H4 (cell line): ENCODE results near the gene DUSP2. TPM values are rescaled to one million over a fixed set of nuclear protein-coding genes. Genes with fewer than 3 reads are reported as not detected.

ENCODE experiments used
- DNase-seq: peaks from one replicate; pipeline ENCODE4 v3.0.0-alpha.2; 2015; ENCODE audit warnings: low spot score
- total RNA-seq: library from RNA; depleted of rRNA; stranded (reverse); fragments of >200 nt; shearing (Covaris generic); gene quantifications from 2 replicates; pipeline ENCODE4 v1.2.3, GENCODE V29; 2014

The DUSP2 gene
- total RNA-seq, 1 experiment from 2014 or later = 17.7 TPM

- no peak for DNase-seq
Measured at GRCh38 chr2:96131813-96132745, 13.2 kb downstream of the DUSP2 start.

DNA sequence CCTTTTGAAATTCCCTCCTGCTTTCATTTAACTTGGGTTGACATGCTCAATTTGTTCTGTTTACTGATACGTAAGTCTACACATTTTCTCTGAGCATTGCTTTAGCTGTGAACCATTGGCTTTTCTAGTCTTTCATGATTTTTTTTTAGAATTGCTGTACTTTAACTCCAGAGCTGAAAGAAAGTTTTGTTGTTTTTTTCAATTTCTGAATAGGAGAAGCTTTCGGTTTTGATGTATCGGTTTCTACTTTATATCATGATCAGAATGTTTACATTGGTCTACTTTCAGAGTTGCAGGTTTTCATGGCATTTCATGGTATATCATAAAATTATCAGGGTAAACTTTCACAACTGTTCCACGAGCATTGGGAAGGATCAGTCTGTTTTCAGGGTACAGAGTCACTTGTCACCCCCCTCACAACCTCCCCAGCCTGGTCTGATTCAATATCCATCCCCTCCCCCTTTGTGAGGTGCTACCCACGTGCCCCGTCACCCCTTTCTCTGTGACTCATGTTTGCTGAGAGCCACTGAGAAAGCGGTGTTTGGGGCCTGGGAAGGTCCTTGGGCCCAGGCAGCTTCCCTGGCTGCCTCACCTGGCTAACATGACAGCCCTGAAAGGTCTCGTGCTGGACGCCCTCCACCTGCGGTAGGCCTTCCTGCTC, 14.0 kb downstream of the DUSP2 start:
- no peak for DNase-seq

DNA sequence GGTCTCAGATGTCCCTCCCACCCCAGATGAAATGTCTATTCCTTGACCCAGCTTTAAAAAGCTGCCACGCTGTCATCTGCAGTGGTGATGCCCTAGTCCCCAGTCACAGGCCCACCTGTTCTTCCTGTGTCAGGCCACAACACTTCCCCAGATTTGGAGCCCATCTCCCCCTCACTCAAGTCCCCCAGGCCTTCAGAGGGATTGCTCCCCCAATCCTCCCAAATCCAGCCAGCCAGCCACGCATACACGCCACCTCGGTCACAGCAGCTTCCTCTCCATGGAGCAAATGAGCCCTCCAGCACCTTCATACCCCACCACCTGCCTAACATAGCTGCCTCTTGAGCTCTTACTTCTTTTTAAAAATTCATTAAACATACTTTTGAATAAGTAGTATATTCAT, 14.8 kb downstream of the DUSP2 start:
- no peak for DNase-seq

DNA sequence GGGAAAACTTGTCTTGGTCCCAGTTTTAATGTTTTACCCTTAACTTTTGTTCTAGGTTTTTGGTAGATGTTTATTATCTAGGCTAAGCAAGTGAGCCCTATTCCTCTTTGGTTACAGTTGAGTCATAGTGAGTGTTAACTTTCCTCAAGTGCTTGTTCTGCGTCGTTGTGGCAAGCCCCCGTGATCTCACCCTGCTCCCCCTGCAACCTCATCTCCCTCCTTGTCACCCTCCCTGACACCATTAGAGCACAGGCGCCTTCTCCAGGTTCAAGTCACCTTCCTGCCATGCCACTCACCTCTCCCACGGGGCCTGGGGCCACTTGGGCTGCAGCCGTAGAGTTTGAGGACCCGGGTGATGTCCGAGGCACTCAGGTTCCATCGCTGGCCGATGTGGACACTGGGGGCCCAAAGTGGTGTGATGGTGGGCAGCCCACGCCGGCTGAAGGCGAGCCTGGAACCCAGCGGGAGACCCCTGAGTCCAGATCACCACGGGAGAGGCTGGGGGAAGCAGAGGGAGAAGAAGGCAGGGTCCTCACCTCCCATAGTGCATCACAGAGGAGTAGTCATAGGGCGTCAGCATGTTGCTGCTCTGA, 15.6 kb downstream of the DUSP2 start:
- no peak for DNase-seq

GRCh38 chr2:96128456-96128855, 16.8 kb downstream of the DUSP2 start:
- DNase-seq = no peak

DNA sequence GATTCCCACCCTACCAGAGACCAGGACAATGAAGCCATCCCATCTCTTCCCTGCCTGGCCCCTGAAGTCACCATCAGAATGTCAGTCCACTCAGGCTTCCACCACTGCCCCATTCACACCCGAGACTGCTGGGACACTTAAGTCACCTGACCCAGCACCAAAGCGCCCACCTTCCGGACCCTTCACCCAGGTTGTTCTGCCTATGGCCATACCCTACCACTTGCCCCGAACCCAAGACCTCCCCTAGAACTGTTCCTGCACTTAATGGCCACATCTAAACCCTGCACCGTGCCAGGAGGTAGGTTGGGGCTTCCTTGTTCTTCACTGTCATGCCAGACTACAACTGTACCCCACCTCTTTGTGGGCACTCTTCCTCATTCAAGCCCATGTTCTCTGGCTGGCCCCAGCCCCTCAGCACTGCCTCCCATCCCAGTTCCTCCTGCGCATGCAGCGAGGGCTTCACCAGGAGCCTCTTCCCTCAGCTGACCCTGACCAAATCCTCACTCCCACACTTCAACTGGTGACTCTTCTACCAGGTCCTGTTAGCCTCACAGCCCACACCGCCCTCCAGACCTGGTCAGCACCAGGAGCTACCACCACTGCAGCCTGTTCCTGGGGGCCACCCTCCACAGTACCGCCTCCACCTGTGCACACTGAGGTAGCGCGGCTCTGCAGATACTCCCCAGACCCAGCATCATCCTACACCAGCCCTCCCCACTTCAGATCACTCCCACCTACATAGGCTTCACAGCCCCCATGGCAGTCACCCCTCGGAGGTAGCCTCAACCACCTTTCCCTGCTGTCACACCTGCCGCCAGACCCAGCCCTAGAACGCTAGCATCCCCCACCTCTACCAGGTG, 20.6 kb downstream of the DUSP2 start:
- DNase-seq = no peak

- DNase-seq = no peak
Measured at GRCh38 chr2:96123936-96124335, 21.3 kb downstream of the DUSP2 start.

DNA sequence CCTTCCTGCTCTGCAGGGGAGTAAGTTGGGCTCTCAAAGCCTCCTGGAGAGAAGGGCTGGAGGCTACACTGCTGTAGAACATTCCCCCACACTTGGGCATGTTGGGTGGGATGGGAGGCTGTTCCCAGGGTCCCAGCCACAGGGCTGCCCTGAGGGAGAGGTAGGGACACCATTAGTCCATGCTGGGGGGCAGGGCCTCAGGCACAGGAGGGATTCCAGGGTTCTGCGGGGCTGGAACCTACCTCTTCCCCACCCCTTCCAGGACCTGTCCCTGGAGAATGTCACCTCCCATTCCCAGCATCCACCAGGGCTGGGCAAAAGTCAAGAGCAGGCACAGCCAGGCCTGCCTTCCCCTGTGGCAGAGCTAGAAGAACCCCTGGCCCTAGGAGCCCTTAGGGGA, 21.9 kb downstream of the DUSP2 start:
- DNase-seq = no peak

DNA sequence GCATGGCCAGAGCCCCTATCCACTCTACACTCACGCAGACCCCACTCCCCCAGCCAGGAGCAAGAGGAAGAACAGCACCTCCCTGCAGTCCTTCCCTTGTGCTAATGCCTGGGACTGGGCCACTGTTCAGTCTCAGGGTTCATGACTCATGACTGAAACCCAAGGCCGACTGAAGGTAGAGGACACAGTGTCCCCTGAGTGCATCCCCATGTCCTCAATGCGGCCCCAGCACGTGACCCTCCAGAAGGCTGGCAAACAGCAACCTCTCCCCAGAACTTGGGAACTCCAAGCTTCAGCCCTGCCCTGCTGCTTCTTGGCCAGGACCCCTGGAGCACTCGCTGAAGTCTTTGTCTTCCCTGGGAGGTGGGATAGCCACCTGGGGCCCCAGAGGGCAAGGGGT, 22.8 kb downstream of the DUSP2 start:
- DNase-seq = no peak

GRCh38 chr2:96121414-96121813, 23.8 kb downstream of the DUSP2 start:
- DNase-seq = no peak

- no peak for DNase-seq
Measured at GRCh38 chr2:96120991-96121390, 24.2 kb downstream of the DUSP2 start.

GRCh38 chr2:96120091-96120720, 25.0 kb downstream of the DUSP2 start:
- DNase-seq = no peak

DNA sequence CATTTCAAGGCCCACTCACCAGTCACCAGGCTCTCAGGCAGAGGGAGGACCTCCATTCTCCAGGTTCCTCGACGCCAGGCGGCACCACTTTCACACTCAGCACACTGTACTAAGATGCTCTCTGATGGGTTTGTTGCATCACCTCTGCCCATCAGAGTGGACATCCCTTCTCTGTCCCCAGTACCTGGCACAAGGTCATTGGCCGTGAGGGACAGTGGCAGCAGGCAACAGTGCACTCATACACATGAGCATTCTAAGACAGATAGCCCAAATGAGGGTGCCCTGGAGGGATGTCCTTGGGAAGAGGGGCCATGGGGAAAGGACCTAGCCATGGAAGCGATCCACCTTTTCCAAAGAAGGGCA, 25.9 kb downstream of the DUSP2 start:
- DNase-seq = no peak

DNA sequence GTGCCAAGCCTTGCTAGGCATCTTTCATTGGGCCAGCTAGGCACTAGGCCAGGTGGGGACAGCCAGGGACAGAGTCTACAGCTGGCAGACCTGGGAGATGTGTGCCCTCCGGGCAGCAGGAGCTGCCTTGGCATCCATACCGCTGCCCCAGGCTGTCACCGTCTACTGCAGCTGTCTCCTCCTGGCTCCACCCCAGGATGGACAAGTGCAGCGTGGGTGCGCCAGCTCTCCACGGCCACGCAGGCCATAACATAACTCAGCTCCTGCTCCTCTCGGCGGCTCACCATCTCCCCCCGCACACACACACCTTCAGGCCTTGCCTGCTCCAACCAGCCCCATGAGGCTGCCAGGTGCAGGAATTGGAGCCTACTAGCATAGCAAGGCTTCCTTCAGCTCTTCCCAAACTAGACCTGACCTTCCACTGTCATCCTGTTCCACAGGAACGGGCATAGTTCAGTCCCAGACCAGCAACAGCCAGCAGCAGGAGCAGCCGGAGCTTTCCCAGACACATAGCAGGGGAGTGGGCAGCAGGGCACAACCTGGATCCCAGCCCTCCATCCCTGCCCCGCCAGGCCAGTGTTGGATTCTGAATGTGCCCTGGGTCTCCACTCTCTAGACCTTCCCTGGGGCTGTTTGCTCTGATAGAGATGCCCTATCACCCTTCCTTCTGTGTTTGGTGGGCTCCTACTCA, 26.4 kb downstream of the DUSP2 start:
- DNase-seq = no peak

DNA sequence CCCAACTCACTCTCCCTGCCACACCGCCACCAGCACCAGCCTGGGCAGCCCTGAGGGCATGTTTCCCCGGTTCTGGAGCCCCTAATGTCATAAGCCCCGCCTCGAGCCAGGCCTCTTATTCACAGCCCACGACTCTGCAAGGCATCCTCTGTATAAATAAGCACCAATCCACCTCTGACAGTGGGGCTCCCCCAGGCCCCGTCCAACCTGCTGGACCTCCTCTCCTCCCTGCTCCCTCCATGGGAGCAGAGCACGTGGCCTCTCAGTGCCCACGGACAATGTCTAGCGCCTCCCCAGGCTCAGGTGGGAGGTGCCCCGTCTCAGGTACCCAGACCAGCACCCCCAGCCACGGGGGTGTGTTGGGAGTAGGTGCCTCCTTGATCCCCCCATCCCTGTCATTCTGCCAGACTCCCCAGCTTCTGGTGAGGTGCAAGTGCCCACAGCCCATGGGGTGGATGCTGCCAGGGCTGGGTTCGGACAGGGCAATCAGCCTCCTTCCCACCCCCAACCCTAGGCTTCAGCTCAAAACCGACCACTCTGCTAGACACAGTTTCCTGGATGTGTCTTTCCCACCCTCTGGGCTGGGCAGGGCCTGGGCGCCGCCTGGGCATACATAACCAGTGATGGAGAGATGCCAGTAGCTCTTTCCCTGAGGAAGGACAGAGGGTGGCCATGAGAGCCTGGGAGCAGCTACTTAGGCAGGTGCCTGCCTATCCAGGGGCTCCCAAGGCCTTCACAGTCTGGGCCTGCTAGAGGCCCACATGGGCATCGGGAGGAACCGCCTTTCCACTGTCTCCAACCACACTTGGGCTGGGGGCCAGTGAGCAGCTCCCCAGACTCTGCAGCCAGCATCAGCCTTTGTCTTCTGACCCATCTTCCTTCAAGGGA, 27.3 kb downstream of the DUSP2 start:
- no peak for DNase-seq

- no peak for DNase-seq
Measured at GRCh38 chr2:96116879-96117533, 28.2 kb downstream of the DUSP2 start.

DNA sequence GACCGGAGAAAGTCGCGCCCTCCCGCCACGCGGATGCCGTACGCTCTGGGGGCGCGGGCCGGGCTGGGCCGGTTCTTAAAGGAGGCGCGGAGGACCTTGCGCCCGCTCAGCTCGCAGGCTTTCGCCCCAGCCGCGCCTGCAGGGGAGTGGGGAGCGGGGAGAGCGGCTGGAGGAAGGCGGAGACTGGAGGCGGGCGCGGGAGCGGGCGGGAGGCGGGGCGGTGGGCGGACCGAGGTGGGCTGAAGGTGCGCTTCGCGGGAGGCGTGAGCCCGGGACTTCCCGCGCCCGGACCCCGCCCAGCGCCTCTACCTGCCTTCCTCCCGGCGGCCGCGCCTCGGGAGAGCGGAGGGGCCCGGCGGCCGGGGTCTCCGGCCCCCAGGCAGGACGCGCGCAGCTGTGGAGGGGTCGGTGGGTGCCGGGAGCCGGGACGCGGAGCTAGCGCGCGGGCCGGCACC, 28.8 kb downstream of the DUSP2 start, which contains the start of gene ADRA2B:
TSS of gene ADRA2B (minus strand) at position 148 of the 455 bp plus-strand sequence. CDS start 422 bp downstream, outside the sequence.
- no peak for DNase-seq

DNA sequence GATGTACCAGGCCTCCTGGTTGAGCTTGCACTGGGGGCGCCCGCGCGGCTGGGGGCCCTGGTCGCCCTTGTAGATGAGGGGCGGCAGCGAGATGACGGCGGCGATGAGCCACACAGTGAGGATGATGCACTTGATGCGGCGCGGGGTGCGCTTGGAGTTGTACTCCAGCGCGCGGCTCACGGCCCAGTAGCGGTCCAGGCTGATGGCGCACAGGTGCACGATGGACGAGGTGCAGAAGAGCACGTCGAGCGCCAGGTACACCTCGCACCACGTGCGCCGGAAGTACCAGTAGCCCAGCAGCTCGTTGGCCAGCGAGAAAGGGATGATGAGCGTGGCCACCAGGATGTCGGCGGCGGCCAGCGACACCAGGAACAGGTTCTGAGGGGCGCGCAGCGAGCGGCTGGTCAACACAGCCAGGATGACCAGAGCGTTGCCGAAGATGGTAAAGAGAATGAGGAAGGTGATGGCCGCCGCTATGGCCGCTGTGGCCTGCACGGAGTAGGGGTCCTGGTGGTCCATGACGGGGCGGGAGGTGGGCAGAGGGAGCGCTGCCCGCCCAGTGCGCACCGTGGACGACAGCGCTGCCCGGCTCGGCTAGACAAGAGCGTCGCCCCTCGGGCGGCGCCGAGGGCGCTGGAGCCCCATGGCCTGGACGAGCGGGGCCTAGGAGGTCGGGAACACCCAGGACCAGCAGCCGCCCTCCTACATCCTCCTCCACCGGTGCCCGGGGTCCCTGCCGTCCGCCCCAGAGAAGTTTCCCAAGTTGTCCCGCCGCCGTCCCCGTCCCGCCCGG, 29.4 kb downstream of the DUSP2 start:
- no peak for DNase-seq
